Cardiac fibroblast (primary cell): Measurements from ENCODE around the gene TTN.

Source experiments
- DNase-seq, 2 donors: peaks; one replicate each; pipeline versions ENCODE4 v3.0.0 to v3.0.0-alpha.2; 2010; ENCODE audit warnings: low read depth in 2 of 2
- H3K4me3 ChIP-seq, 2 donors: replicated peaks in 1 of 2; 1 replicate in 1 of 2; 2 replicates in 1 of 2; pipeline ENCODE4 v1.5.1; 2011; ENCODE audit warnings: low read depth in 2 of 2, low read length in 2 of 2, mild to moderate bottlenecking in 2 of 2, moderate library complexity in 1 of 2
- CTCF ChIP-seq: IDR thresholded peaks from one replicate; pipeline ENCODE4 v1.5.1; 2011; ENCODE audit warnings: low read depth, mild to moderate bottlenecking, low read length, inconsistent platforms

TTN gene

GRCh38 chr2:178550352-178550751 is 256.9 kb downstream of the TTN start:
- TF ChIP-seq CTCF, result no peak
- no peak for DNase-seq
- H3K4me3 ChIP-seq, result no peak overlapping the region

- no peak overlapping the region for H3K4me3 ChIP-seq
- DNase-seq, result no peak
- TF ChIP-seq CTCF, result no peak
These were observed 264.7 kb downstream of the TTN start for GRCh38 chr2:178542569-178542968.

GRCh38 chr2:178542161-178542560 is 265.1 kb downstream of the TTN start:
- DNase-seq, result no peak
- no peak overlapping the region for H3K4me3 ChIP-seq
- no peak for TF ChIP-seq CTCF

GRCh38 chr2:178536037-178536436 is 271.2 kb downstream of the TTN start:
- no peak for DNase-seq
- H3K4me3 ChIP-seq, result no peak overlapping the region
- TF ChIP-seq CTCF, result no peak

- no peak for DNase-seq
- H3K4me3 ChIP-seq, result no peak overlapping the region
- no peak for TF ChIP-seq CTCF
These were observed 276.1 kb downstream of the TTN start for GRCh38 chr2:178531168-178531567.

GRCh38 chr2:178530625-178531142 is 276.5 kb downstream of the TTN start:
- no peak for TF ChIP-seq CTCF
- H3K4me3 ChIP-seq, result no peak overlapping the region
- DNase-seq, result peak in 1 of 2 donors; percentile 46

- TF ChIP-seq CTCF, result no peak
- no peak for DNase-seq
- H3K4me3 ChIP-seq, result no peak overlapping the region
These were observed 277.1 kb downstream of the TTN start for GRCh38 chr2:178530131-178530530.
